ENCODE measurements around the gene GSTO2. TPM values are rescaled to one million over a fixed set of nuclear protein-coding genes. Genes with fewer than 3 reads are reported as not detected.
A peak's percentile ranks its signal among the peaks of the same experiment; 100 is the strongest.

Gene GSTO2
- total and polyA plus RNA-seq, 2 of the 4 experiments (the other 2 are of a cell fraction): 1.4 to 2.3 TPM

GRCh38 chr10:104330168-104331110 lies 61.5 kb downstream of the GSTO2 start:
- in situ Hi-C loops (cut with MboI; ENCODE audit: low sequenced_read_pairs) (no loop called here), dilution Hi-C loops (cut with HindIII; ENCODE audit: low sequenced_read_pairs, unreplicated experiment) (no loop called here), intact Hi-C loops (cut with micrococcal nuclease) (loop anchor here (1.0 to 2.0 kb wide), 2 partner anchors 8 to 14 kb away; partner anchors contain the start of gene ITPRIP)
- H3K9me3 ChIP-seq (ENCODE audit: control insufficient read depth, insufficient read depth, low read length): no peaks in the 10 kb centered on the region
- no peak overlapping the region for H3K4me3 ChIP-seq (ENCODE audit: insufficient read depth, low read depth, low read length)
- no CpG with 5 or more reads among the region's 8 CpGs for WGBS, 2 experiments (ENCODE audit: extremely low coverage in 2 of 2, insufficient read length in 1 of 2)
- peaks cover 3% of the 10 kb centered on the region; the same call in 1 of the 2 replicates for H3K36me3 ChIP-seq (ENCODE audit: control insufficient read depth, insufficient read depth, low read length)
- H3K23ac ChIP-seq (ENCODE audit: low read depth, low read length): peak overlapping the region; percentile 92
- ChIA-PET POLR2A (ENCODE audit: unreplicated experiment) (interaction anchor here (0.6 kb wide), 2 partner anchors 15 to 414 kb away, joined by 3 read pairs; no protein-coding TSS in a partner anchor), CTCF (interaction anchor here (0.7 to 1.5 kb wide), 4 partner anchors 8 to 57 kb away, joined by 3 to 5 read pairs (median 3); no protein-coding TSS in a partner anchor)
- no peaks in the 10 kb centered on the region for H3K27me3 ChIP-seq (ENCODE audit: control insufficient read depth, insufficient read depth, low read length)
- ATAC-seq (ENCODE audit: low read depth) (peak; percentile 59), DNase-seq (peak; percentile 93)
- H3K27ac ChIP-seq (ENCODE audit: insufficient read depth, low read length): peak overlapping the region; percentile 76; the same call in 1 of the 2 replicates
- H3K4me2 ChIP-seq (ENCODE audit: low read depth, low read length): peak overlapping the region; percentile 63
- H4K91ac ChIP-seq (ENCODE audit: insufficient read depth, low read depth, low read length): peak overlapping the region; percentile 78
- BruUV-seq (replicated peaks): no TSS peak
- H2BK5ac ChIP-seq (ENCODE audit: low read depth, low read length, poor library complexity, severe bottlenecking): peak overlapping the region; percentile 89
- peak overlapping the region; percentile 88 for H2BK20ac ChIP-seq (ENCODE audit: low read depth, low read length)
- H3K4me1 ChIP-seq (ENCODE audit: control insufficient read depth, insufficient read depth, low read length): peaks cover 67% of the 10 kb centered on the region
- peaks cover 64% of the 10 kb centered on the region for H3K9me1 ChIP-seq (ENCODE audit: insufficient read depth, low read length)
- H3K14ac ChIP-seq (replicated peaks; ENCODE audit: low read depth, low read length): peak overlapping the region; percentile 50
- H2AFZ ChIP-seq (replicated peaks; ENCODE audit: low read length, poor library complexity): no peak overlapping the region
- peaks cover 99% of the 10 kb centered on the region for H4K20me1 ChIP-seq (ENCODE audit: insufficient read depth, low read length)
- H3K4ac ChIP-seq (ENCODE audit: low read depth, low read length): peak overlapping the region; percentile 86
- peak overlapping the region; percentile 62 for H2AK5ac ChIP-seq (ENCODE audit: low read depth, low read length)
- 0 out of 2 replicates have a peak overlapping the region, but pooled peaks have one; percentile 21 for H3K56ac ChIP-seq (ENCODE audit: extremely low read depth, insufficient read depth, low read length)
- peak overlapping the region; percentile 80 for H2BK120ac ChIP-seq (ENCODE audit: low read depth, low read length)
- H2BK15ac ChIP-seq (ENCODE audit: low read depth, low read length): peak overlapping the region; percentile 76; the same call in 2 of the 3 replicates
- H3K9ac ChIP-seq (ENCODE audit: low read depth, low read length): peak overlapping the region; percentile 11; the same call in 1 of the 2 replicates
- peak overlapping the region; percentile 12 to 35; a peak in 2 of 4 replicates for H4K8ac ChIP-seq (ENCODE audit: low read depth in 2 of 2, low read length in 2 of 2)
- peak overlapping the region; percentile 69 for H2AK9ac ChIP-seq (replicated peaks; ENCODE audit: low read depth, low read length, poor library complexity)
- peak overlapping the region; percentile 31 for H3K18ac ChIP-seq (ENCODE audit: low read depth, low read length)
- H4K5ac ChIP-seq (ENCODE audit: low read depth, low read length): peak overlapping the region; percentile 4; the same call in 1 of the 2 replicates
- H3K79me1 ChIP-seq (ENCODE audit: low read depth in 1 of 2, low read length in 2 of 2): peaks cover 2 to 94% of the 10 kb centered on the region in 2 experiments; a peak in 2 of 4 replicates
- TF ChIP-seq MAFK (IDR thresholded peaks at IDR 0.05; ENCODE audit: low read depth, low read length) (no peak), RCOR1 (IDR thresholded peaks at IDR 0.05; ENCODE audit: insufficient replicate concordance, low read length) (peak; percentile 64), FOS (IDR thresholded peaks at IDR 0.05; ENCODE audit: low read depth, low read length) (peak; percentile 59), CTCF (conservative IDR thresholded peaks at IDR 0.05; ENCODE audit: low read depth, low read length) (no peak), ELK1 (IDR thresholded peaks at IDR 0.05; ENCODE audit: borderline replicate concordance, low read depth, low read length) (no peak), CEBPB (IDR thresholded peaks at IDR 0.05; ENCODE audit: low read depth, low read length) (peak; percentile 97), MXI1 (IDR thresholded peaks at IDR 0.05; ENCODE audit: borderline replicate concordance, low read depth, low read length) (no peak), MAZ (IDR thresholded peaks at IDR 0.05; ENCODE audit: borderline replicate concordance, low read depth, low read length) (no peak), POLR2A (IDR thresholded peaks at IDR 0.05; ENCODE audit: low read depth, low read length) (0 out of 2 replicates have a peak, but pooled peaks have one; percentile 4), CHD1 (IDR thresholded peaks at IDR 0.05; ENCODE audit: low read depth, low read length) (no peak), RAD21 (IDR thresholded peaks at IDR 0.05; ENCODE audit: low read length) (no peak), SMC3 (IDR thresholded peaks at IDR 0.05; ENCODE audit: low read depth, low read length) (no peak), BHLHE40 (IDR thresholded peaks at IDR 0.05; ENCODE audit: low read depth, low read length) (peak; percentile 93)

Measured in IMR-90 (cell line).